Psoas muscle (tissue), 8 donors: ENCODE measurements around the gene SH3PXD2B. TPM values are rescaled to one million over a fixed set of nuclear protein-coding genes. Genes with fewer than 3 reads are reported as not detected.

Experiments used
- ATAC-seq, 4 donors: fragments of 200-7000 bp; cut with Tn5 transposase; one replicate each; pipeline ENCODE4 v1.9.1; 2020; ENCODE audit warnings: moderate library complexity in 3 of 4, mild to moderate bottlenecking in 2 of 4
- DNase-seq, 2 donors: peaks; one replicate each; pipeline ENCODE4 v3.0.0-alpha.2; 2020
- H3K27ac ChIP-seq: fragments of 200-600 bp; one replicate; pipeline ENCODE4 v1.8.0; 2022
- H3K27me3 ChIP-seq, 3 donors: fragments of 200-600 bp in 1 of 3; one replicate each; pipeline versions ENCODE4 v1.6.1 to v1.8.0; 2013 to 2022; ENCODE audit warnings: low read length in 2 of 3, mild to moderate bottlenecking in 2 of 3, moderate library complexity in 1 of 3; ENCODE audit not compliant: insufficient read depth in 3 of 3
- H3K36me3 ChIP-seq, 2 donors: fragments of 200-600 bp in 1 of 2; one replicate each; pipeline versions ENCODE4 v1.6.1 to v1.8.0; 2013 to 2022; ENCODE audit warnings: low read depth in 1 of 2, mild to moderate bottlenecking in 1 of 2, moderate library complexity in 1 of 2; ENCODE audit not compliant: insufficient read depth in 1 of 2
- H3K4me1 ChIP-seq: fragments of 200-600 bp; one replicate; pipeline ENCODE4 v1.8.0; 2022
- H3K4me3 ChIP-seq: fragments of 200-600 bp; one replicate; pipeline ENCODE4 v1.8.0; 2022; ENCODE audit warnings: mild to moderate bottlenecking
- H3K9me3 ChIP-seq: fragments of 200-600 bp; one replicate; pipeline ENCODE4 v1.8.0; 2022
- CTCF ChIP-seq: fragments of 200-600 bp; IDR thresholded peaks from one replicate; pipeline ENCODE4 v1.8.0; 2022; ENCODE audit warnings: antibody characterized with exemption
- WGBS, 3 donors: extraction: QIAGEN DNeasy Blood & Tissue Kit; methylation state at CpG; one replicate each; pipeline versions ENCODE4 v1.1.6 to v1.1.7; 2013; 5-methylcytosine and 5-hydroxymethylcytosine counted together
- intact Hi-C, 2 donors: fragments of 100-400 bp; cut with DNase I; formaldehyde crosslinking; loops; one replicate each; pipeline versions ENCODE4 v1.11.0 to v1.14.2; 2022
- polyA plus RNA-seq, 3 donors: library from polyadenylated mRNA; stranded (reverse); fragments of 200-250 nt; gene quantifications; one replicate each; pipeline ENCODE4 v1.2.3, GENCODE V29; 2013
- total RNA-seq, 4 donors: library from RNA; stranded (reverse); fragmentation: NEBNext Ultra II Directional in 2 of 4; extraction: Animal tissue kit (Norgen Biotek cat#: 25700) in 2 of 4; gene quantifications; one replicate each; pipeline versions ENCODE4 v1.2.1 to v1.2.4, GENCODE V29; 2021 to 2023
- donor health status: healthy with polysubstance abuse.
- donor health status: DM: no; HTN: no; CAD: no; lungs with moderate emphysema.
- donor health status: Bipolar disorder and iron deficiency.
- donor health status: healthy.
- donor health status: DM: yes; HTN: yes; CAD: no.
- donor health status: DM: no; HTN: no; CAD: no.
- donor health status: DM: no; HTN: no; CAD: no.
- donor health status: DM: yes; HTN: yes; CAD: no.

The SH3PXD2B gene
- total and polyA plus RNA-seq, 7 donors: 0.58 to 5.3 (median 2.5) TPM

- H3K27me3 ChIP-seq: no peaks in the 10 kb centered on the region
- no peaks in the 10 kb centered on the region for H3K9me3 ChIP-seq
- TF ChIP-seq CTCF: no peak
- no peaks in the 10 kb centered on the region for H3K4me1 ChIP-seq
- intact Hi-C loops: no loop called here
- ATAC-seq: no peak
- no peak overlapping the region for H3K27ac ChIP-seq
- no peak overlapping the region for H3K4me3 ChIP-seq
- WGBS, 3 donors: 89 to 94% (median 92%) methylated on average over 2 of the region's 2 CpGs
- H3K36me3 ChIP-seq: no peaks in the 10 kb centered on the region
- no peak for DNase-seq
Observed at GRCh38 chr5:172364773-172365172, 89.6 kb downstream of the SH3PXD2B start.

GRCh38 chr5:172362755-172363154 is 91.6 kb downstream of the SH3PXD2B start:
- intact Hi-C loops: no loop called here
- ATAC-seq (no peak), DNase-seq (no peak)
- Histone ChIP-seq H3K4me1 (no peaks in the 10 kb centered on the region), H3K27me3 (no peaks in the 10 kb centered on the region), H3K27ac (no peak overlapping the region), H3K36me3 (no peaks in the 10 kb centered on the region), H3K4me3 (no peak overlapping the region), H3K9me3 (no peaks in the 10 kb centered on the region)
- no peak for TF ChIP-seq CTCF
- 86 to 93% (median 89%) methylated on average over 4 of the region's 4 CpGs for WGBS, 3 donors

- TF ChIP-seq CTCF: no peak
- ATAC-seq: peak in 3 of 4 donors; percentile 26 to 68 (median 52)
- no peak overlapping the region for H3K27ac ChIP-seq
- H3K9me3 ChIP-seq: no peaks in the 10 kb centered on the region
- no peaks in the 10 kb centered on the region for H3K36me3 ChIP-seq
- no peaks in the 10 kb centered on the region for H3K4me1 ChIP-seq
- 49 to 75% (median 69%) methylated on average over 9 of the region's 9 CpGs for WGBS, 3 donors
- DNase-seq: peak in 1 of 2 donors; percentile 45
- H3K4me3 ChIP-seq: no peak overlapping the region
- no peaks in the 10 kb centered on the region for H3K27me3 ChIP-seq
- intact Hi-C loops: no loop called here
Observed at GRCh38 chr5:172361566-172362238, 92.6 kb downstream of the SH3PXD2B start.

- Histone ChIP-seq H3K27ac (no peak overlapping the region), H3K4me3 (no peak overlapping the region), H3K27me3 (no peaks in the 10 kb centered on the region), H3K9me3 (no peaks in the 10 kb centered on the region), H3K36me3 (no peaks in the 10 kb centered on the region), H3K4me1 (no peaks in the 10 kb centered on the region)
- TF ChIP-seq CTCF: no peak
- intact Hi-C loops: no loop called here
- DNase-seq (no peak), ATAC-seq (no peak)
- WGBS, 3 donors: 89 to 96% (median 92%) methylated on average over 7 of the region's 7 CpGs
Observed at GRCh38 chr5:172358345-172358744, 96.0 kb downstream of the SH3PXD2B start.

- intact Hi-C loops: no loop called here
- no peak for TF ChIP-seq CTCF
- Histone ChIP-seq H3K9me3 (no peaks in the 10 kb centered on the region), H3K27ac (no peak overlapping the region), H3K27me3 (no peaks in the 10 kb centered on the region), H3K36me3 (no peaks in the 10 kb centered on the region), H3K4me1 (no peaks in the 10 kb centered on the region), H3K4me3 (no peak overlapping the region)
- WGBS, 3 donors: 92 to 97% (median 94%) methylated on average over 10 of the region's 10 CpGs
- ATAC-seq: no peak
- DNase-seq: no peak
Observed at GRCh38 chr5:172356527-172356926, 97.8 kb downstream of the SH3PXD2B start.
